NB4 (cell line): ENCODE measurements around the gene ATP11A.

Experiments used
- DNase-seq: peaks from one replicate; pipeline ENCODE4 v3.0.0; 2010; ENCODE audit warnings: low read depth
- H3K4me3 ChIP-seq: one replicate; pipeline ENCODE4 v1.5.1; 2011; ENCODE audit warnings: mild to moderate bottlenecking, low read depth, low read length, moderate library complexity
- CTCF ChIP-seq: IDR thresholded peaks from one replicate; pipeline ENCODE4 v1.5.1; 2012; ENCODE audit warnings: low read depth, low read length
- MYC ChIP-seq: IDR thresholded peaks from 2 replicates; pipeline ENCODE4 v1.6.1; 2011; ENCODE audit warnings: low read depth, low read length
- POLR2A ChIP-seq: IDR thresholded peaks from 2 replicates; pipeline ENCODE4 v1.6.1; 2011; ENCODE audit warnings: mild to moderate bottlenecking; ENCODE audit not compliant: insufficient read length; ENCODE audit errors: extremely low read depth
- TF ChIP-seq, protein P1 (sequence below): IDR thresholded peaks from 2 replicates; pipeline ENCODE4 v1.6.1; 2011; ENCODE audit warnings: low read depth, low read length

The ATP11A gene

DNA sequence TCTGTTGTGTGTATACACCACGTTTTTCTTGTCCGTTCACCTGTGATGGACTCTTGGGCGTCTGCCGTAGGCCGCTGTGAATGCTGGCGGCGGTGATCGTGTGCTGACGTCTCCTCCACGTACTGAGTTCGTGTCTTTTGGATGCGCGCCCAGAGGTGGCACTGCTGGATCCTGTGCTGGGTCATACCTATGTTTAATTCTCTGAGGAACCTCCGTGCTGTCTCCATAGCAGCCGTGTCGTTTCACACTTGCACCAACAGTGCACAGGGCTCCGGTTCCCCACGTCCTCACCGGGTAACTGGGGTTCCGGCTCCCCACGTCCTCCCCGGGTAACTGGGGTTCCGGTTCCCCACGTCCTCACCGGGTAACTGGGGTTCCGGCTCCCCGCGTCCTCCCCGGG is 56.2 kb downstream of the ATP11A start:
- no peak overlapping the region for H3K4me3 ChIP-seq
- no peak for DNase-seq
- no peak for TF ChIP-seq MYC
- TF ChIP-seq POLR2A = no peak
- TF ChIP-seq, protein P1, sequence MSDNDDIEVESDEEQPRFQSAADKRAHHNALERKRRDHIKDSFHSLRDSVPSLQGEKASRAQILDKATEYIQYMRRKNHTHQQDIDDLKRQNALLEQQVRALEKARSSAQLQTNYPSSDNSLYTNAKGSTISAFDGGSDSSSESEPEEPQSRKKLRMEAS = no peak
- no peak for TF ChIP-seq CTCF

DNA sequence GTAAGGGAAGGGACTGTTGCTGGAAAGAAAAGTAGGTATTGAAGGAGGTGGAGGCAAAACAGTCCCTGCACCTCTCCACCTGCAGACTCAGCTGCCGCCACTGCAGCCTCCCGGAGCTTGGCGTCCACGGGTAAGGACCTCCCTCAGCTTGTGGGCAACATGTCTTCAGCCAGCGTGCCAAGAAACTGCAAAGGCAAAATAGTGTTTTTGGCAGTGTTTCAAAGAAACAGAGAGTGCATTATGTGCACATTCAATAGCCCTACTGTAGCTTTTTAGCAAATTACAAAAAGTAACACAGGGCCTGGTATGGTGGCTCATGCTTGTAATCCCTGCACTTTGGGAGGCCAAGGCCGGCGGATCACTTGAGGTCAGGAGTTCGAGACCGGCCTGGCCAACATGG is 57.4 kb downstream of the ATP11A start:
- no peak for DNase-seq
- no peak for TF ChIP-seq CTCF
- TF ChIP-seq POLR2A = no peak
- H3K4me3 ChIP-seq = no peak overlapping the region

DNA sequence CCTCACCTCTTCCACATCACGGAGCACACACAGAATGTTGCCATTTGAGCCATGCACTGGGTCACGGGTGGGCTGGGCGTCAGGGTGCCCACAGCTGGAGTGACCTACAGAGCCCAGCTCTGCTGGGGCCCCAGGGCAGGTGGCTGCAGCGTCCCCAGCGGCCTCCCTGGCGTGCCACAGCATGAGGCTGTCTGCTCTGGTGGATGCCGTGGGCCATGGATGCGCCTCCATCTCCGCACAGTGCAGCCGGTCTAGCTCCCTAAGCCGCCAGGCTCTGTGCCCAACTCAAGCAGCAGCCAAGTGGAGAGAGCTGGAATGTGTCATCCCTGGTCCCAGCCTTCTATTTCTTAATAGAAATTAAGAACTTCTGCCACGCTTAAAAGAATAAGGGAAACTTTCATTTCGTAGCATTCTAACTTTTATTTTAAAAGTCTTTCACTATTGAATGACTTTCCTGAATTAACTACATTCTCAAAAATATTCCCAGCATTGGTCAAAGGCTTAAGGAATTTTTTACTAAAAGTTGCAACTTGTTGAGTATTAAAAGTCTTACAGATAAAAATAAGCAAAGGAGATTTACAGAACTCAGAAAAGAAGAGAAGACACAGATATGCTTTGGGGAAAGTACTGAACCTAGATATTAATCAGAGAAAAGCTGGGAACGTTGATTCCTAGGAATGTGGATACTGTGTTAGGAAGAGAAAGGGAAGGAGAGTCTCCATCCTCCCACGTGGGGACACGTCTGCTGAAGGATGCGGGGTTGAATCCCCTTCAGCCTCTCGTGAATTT is 59.3 kb downstream of the ATP11A start:
- DNase-seq = no peak
- H3K4me3 ChIP-seq = no peak overlapping the region
- TF ChIP-seq MYC (no peak), CTCF (no peak), POLR2A (no peak)
- TF ChIP-seq, protein P1 = no peak

DNA sequence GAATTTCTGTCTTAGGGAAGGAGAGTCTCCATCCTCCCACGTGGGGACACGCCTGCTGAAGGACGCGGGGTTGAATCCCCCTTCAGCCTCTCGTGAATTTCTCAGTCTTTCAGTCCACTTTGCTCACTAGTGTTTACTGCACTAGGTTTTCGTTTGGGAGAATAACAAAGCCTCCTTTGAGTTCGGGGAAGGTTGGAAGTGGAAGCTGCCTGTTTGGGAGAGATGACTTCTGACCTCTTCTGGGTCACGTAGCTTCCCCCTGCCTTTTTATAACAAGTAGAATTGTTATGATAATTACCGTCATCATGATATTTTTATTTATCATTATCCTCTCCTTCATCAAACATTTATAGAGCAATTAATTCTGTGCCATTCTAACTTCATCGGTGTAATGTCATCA is 60.7 kb downstream of the ATP11A start:
- H3K4me3 ChIP-seq = no peak overlapping the region
- no peak for DNase-seq
- TF ChIP-seq, protein P1 = no peak
- TF ChIP-seq POLR2A = no peak
- no peak for TF ChIP-seq CTCF

- no peak for TF ChIP-seq MYC
- TF ChIP-seq CTCF = no peak
- TF ChIP-seq, protein P1 = no peak
- TF ChIP-seq POLR2A = no peak
- DNase-seq = no peak
- H3K4me3 ChIP-seq = no peak overlapping the region
Measured at GRCh38 chr13:112751617-112752016, 61.8 kb downstream of the ATP11A start.

GRCh38 chr13:112752211-112752610 is 62.4 kb downstream of the ATP11A start:
- TF ChIP-seq CTCF = no peak
- TF ChIP-seq MYC = no peak
- no peak for TF ChIP-seq POLR2A
- TF ChIP-seq, protein P1 = no peak
- H3K4me3 ChIP-seq = no peak overlapping the region
- no peak for DNase-seq
